IMR-90 (cell line): ENCODE measurements around the gene ZBTB46.

Experiments
- CTCF ChIP-seq: conservative IDR thresholded peaks from 2 replicates; pipeline ENCODE4 v1.5.1; 2012; ENCODE audit warnings: mild to moderate bottlenecking, low read depth, low read length, improper control_type of control experiment
- MAFK ChIP-seq: IDR thresholded peaks from 2 replicates; pipeline ENCODE4 v1.6.1; 2012; ENCODE audit warnings: low read depth, low read length, improper control_type of control experiment
- MXI1 ChIP-seq: IDR thresholded peaks from 2 replicates; pipeline ENCODE4 v1.6.1; 2012; ENCODE audit warnings: low read depth, mild to moderate bottlenecking, low read length, moderate library complexity, borderline replicate concordance

DNA sequence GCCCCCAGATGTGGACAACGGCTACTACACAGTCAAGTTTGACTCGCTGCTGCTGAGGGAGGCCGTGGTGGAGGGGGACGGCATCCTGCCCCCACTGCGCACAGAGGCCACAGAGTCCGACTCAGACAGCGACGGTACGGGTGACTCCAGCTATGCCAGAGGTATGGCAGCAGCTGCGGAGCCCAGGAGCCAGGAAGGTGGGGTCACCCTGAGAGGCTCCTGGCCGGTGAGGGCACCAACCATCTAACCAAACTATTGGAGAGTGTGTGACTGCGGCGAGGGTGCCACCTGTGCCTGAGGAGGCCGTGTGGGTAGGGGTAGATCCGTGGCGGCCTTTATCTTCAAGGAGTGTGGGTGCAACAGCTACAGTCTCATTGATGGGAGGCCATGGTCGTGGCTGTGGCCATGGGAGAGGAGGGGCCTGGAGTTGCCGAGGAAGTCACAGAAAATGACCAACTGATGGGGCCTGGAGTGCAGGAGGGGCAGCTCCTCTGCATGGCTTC, 97.4 kb downstream of the ZBTB46 start:
- TF ChIP-seq CTCF (no peak), MXI1 (no peak), MAFK (no peak)
